Stimulated activated naive CD8-positive, alpha-beta T cell treated with anti-CD3 and anti-CD28 coated beads, Interleukin-15, amount 100 ng/mL, for 72 hours (primary cell): ENCODE data around the gene UBE2QL1.

Experiments used
- ATAC-seq: fragments of 150-1000 bp; cut with Tn5 transposase; 2 replicates; pipeline ENCODE4 v1.10.0; 2021; ENCODE audit warnings: mild to moderate bottlenecking, moderate library complexity
- DNase-seq, 2 donors: peaks; one replicate each; pipeline ENCODE4 v3.0.0; 2021 to 2022
- H3K27ac Mint-ChIP-seq, 2 donors: one replicate each; pipeline ENCODE4 v1.8.0; 2022; ENCODE audit warnings: mild to moderate bottlenecking in 2 of 2, mixed read lengths in 2 of 2, moderate library complexity in 2 of 2
- H3K27me3 Mint-ChIP-seq: one replicate; pipeline ENCODE4 v1.8.0; 2022; ENCODE audit warnings: mixed read lengths
- H3K4me1 Mint-ChIP-seq: one replicate; pipeline ENCODE4 v1.8.0; 2022; ENCODE audit warnings: mild to moderate bottlenecking, mixed read lengths
- H3K4me3 Mint-ChIP-seq, 2 donors: one replicate each; pipeline ENCODE4 v1.8.0; 2022; ENCODE audit warnings: mild to moderate bottlenecking in 2 of 2, mixed read lengths in 2 of 2, moderate library complexity in 1 of 2
- H3K9me3 Mint-ChIP-seq, 2 donors: one replicate each; pipeline ENCODE4 v1.8.0; 2022; ENCODE audit warnings: mixed read lengths in 2 of 2

Gene UBE2QL1

DNA sequence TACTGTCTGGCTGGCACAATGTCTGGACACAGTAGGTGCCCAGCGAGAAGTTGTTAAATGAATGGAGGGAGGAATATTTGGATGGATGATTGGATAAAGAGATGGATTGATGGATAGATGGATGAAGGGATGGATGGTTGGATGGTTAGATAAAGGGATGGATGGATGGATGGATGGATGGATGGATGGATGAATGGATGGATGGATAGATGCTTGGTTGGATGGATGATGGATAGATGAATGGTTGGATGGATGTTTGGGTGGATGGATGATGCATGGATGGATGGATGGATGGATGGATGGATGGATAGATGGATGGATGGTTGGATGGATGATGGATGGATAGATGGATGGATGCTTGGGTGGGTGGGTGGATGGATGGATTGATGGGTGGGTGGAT is 90.4 kb downstream of the UBE2QL1 start:
- Mint-ChIP-seq H3K27ac (no peak overlapping the region), H3K9me3 (peaks cover 0 to 4% of the 10 kb centered on the region in 2 donors), H3K27me3 (peaks cover 27% of the 10 kb centered on the region), H3K4me1 (no peaks in the 10 kb centered on the region), H3K4me3 (no peak overlapping the region)
- ATAC-seq, result no peak
- no peak for DNase-seq

- H3K27ac Mint-ChIP-seq, result no peak overlapping the region
- H3K9me3 Mint-ChIP-seq, result peaks cover 0 to 4% of the 10 kb centered on the region in 2 donors
- no peak overlapping the region for H3K4me3 Mint-ChIP-seq
- peaks cover 21% of the 10 kb centered on the region for H3K27me3 Mint-ChIP-seq
- no peaks in the 10 kb centered on the region for H3K4me1 Mint-ChIP-seq
- DNase-seq (no peak), ATAC-seq (no peak)
These were observed 91.6 kb downstream of the UBE2QL1 start for GRCh38 chr5:6540111-6540827.

GRCh38 chr5:6541256-6542013 is 92.8 kb downstream of the UBE2QL1 start:
- Mint-ChIP-seq H3K4me3 (no peak overlapping the region), H3K27ac (no peak overlapping the region), H3K4me1 (no peaks in the 10 kb centered on the region), H3K27me3 (peaks cover 22% of the 10 kb centered on the region), H3K9me3 (peaks cover 0 to 4% of the 10 kb centered on the region in 2 donors)
- ATAC-seq (no peak), DNase-seq (no peak)

- Mint-ChIP-seq H3K9me3 (peaks cover 0 to 4% of the 10 kb centered on the region in 2 donors), H3K4me1 (no peaks in the 10 kb centered on the region), H3K4me3 (no peak overlapping the region), H3K27me3 (peaks cover 30% of the 10 kb centered on the region), H3K27ac (no peak overlapping the region)
- no peak for ATAC-seq
- no peak for DNase-seq
These were observed 94.0 kb downstream of the UBE2QL1 start for GRCh38 chr5:6542421-6543345.

DNA sequence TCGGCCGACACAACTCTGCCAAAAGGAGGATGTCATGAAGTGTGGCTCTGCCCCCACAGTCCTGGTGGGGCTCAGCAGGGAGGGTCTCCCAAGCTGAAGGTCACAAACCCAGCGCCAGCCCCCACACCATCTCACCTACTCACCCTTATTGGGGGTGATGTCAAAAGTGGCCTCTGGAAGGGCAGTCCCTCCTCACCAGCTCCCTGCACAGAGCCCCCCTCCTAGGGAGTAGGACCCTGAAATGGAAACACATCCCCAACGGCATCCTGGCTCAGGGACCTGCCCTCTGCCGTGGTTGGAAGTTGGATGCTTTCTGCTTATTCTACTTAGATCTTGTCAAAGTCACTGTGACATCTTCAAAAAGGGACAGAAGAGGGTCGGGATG is 94.7 kb downstream of the UBE2QL1 start:
- ATAC-seq (no peak), DNase-seq (no peak)
- no peaks in the 10 kb centered on the region for H3K4me1 Mint-ChIP-seq
- H3K9me3 Mint-ChIP-seq, result peaks cover 0 to 9% of the 10 kb centered on the region in 2 donors
- no peak overlapping the region for H3K27ac Mint-ChIP-seq
- H3K27me3 Mint-ChIP-seq, result peaks cover 30% of the 10 kb centered on the region
- H3K4me3 Mint-ChIP-seq, result no peak overlapping the region

- no peak for DNase-seq
- ATAC-seq, result no peak
- Mint-ChIP-seq H3K27me3 (peaks cover 26% of the 10 kb centered on the region), H3K9me3 (peaks cover 0 to 11% of the 10 kb centered on the region in 2 donors), H3K4me1 (no peaks in the 10 kb centered on the region), H3K27ac (no peak overlapping the region), H3K4me3 (no peak overlapping the region)
These were observed 95.3 kb downstream of the UBE2QL1 start for GRCh38 chr5:6543830-6544560.
